Stimulated activated CD8-positive, alpha-beta memory T cell treated with anti-CD3 and anti-CD28 coated beads, Interleukin-12 subunit alpha, Interleukin-12 subunit beta, amount 100 ng/mL, for 4 hours (primary cell): ENCODE data around the gene TMEM8B.
"Not testable (repeated sequence)": the region's sequence is repeated elsewhere in the genome, so short reads cannot be mapped to it uniquely, and the experiment has no call there.

Experiments used
- DNase-seq: peaks from one replicate; pipeline ENCODE4 v3.0.0-alpha.2; 2020; ENCODE audit warnings: low read depth

Gene TMEM8B

DNA sequence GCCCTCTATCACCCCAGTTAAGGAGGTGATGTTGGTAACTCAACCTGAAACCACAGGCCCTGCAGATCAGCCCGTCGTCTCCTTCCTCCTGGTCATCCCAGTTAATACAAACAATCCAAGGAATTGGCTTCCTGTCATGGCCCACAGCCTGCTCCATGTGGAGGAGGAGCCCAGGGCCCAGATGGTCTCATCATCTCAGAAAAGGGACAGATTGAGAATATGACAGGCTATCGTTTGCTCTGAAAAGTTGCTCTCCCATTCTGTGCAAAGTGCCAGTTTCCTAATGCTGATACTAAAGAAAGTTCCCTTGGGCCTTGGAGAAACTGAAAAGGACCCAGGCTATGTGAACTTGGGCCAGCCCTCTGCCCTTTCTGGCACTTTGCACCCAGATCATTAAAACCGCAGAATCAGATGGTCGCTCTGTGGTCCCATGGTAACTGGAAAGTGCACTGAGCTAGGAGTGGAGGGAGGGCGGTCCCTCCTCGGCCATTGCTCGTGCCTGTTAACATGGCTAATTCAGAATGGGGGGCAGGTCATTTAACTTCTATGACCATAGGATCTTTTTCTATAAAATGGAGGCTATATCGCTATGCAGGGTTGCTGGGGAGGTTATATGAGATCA lies 79.6 kb downstream of the TMEM8B start:
- DNase-seq: no peak

DNA sequence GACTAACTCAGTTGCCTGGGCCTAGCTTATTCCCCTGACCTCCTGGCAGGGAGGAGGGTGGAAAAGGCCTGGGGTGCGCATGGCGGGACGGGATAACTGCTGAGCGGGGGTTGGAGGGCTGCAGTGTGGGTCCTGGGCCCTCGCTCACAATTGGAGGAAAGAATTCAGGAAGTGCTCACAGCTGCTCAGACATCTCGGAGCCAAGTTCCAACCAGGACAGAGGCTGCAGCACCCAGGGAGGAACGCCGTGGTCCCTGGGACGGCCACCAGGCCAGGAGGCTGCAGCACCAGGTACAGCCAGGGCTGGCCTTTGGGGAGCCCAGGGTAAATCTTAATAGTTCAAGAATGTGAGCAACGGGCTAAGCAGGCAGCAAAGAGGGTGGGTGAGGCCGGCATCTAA lies 80.2 kb downstream of the TMEM8B start, which contains the start of gene SPAAR:
TSS of gene SPAAR (plus strand) at position 217 of the 400 bp plus-strand sequence. CDS start 974 bp downstream, outside the sequence.
- no peak for DNase-seq

DNA sequence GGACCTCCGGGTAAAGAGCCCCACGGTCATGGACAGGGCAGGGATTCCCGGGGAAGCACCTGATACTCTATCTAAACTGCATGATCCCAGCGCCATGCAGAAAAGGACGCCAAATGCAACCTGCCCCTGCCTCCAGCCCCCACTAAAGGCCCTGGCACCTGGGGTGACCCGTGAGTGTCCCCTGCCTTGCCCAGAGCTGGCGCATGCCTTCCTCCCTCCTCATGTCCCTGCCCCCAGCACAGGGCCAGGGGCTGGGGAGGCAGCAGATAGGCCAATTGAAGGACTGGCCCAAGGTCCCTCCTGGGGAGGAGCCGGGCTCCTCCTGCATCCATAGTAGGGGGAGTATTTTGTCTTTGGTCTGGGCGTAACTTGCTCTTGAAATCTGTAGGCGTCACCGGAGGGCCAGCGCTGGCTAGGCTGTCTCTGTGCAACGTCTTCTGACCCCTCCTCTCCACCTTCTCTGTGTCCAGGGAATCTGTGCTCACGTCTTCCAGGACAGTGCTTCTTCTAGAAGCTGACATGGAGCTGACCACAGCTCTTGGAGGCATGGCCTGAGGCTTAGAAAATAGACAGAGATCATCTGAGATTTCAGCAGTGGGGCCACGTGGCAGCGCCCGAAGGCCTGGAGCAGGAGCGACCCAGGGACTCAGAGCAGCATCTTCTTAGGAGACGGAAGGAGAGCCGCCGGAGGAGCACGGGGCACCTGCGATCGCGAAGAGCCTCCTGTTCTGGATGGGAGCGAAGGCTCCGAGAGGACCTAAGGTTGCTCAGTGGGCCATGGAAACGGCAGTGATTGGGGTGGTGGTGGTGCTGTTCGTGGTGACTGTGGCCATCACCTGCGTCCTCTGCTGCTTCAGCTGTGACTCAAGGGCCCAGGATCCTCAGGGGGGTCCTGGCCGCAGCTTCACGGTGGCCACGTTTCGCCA lies 80.9 kb downstream of the TMEM8B start:
- no peak for DNase-seq

DNA sequence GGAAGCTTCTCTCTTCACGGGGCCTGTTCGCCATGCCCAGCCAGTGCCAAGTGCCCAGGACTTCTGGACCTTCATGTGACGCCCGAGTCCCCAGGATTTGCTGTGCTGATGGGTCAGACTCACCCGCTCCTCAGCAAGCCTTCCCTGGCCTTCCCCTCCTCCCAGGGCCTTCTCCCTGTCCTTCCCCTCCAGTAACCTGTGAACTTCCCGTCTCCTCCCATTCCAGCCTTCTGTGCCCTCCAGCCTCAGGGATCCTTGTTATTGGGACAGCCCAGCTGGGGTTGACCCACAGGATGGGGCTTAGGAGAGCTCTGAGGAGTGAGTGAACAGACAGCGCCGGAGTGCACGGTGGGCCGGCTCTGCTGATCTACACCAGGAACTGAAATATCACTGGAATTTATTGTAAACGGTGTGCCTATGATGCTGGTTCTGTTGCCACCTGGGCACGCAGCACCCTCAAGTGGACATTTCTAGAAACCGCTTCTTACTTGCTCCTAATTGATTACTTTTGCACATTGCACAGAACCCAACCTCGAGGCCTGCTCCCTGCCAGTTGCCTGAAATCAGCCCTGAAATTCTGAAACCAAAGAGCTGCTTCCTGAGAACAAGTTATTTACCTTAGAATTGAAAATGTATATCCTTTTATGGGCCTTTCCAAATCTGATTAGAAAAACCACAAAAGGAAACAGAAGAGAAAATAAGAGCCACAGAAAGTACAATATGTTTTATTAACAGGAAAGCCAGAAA lies 81.8 kb downstream of the TMEM8B start:
- DNase-seq: no peak

DNA sequence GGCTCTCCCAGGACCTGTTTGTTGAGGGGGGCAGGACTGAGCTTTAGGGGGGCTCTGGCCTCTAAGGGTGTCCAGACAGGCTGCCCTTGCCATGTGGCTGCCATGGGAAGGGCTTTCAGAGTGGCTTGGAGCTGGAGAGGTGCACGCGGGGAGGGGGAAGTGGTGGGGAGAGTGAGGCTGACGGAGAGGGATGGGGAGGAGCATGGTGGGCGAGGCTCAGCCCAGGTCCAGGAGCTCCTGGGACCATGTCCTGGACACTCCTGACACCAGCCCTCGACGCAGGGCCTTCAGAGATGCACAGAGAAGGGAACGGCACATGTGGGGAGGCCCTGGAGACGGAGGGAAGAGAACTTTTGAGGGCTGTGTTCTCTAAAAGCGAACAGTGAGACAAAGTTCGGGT lies 82.7 kb downstream of the TMEM8B start:
- DNase-seq: no peak

DNA sequence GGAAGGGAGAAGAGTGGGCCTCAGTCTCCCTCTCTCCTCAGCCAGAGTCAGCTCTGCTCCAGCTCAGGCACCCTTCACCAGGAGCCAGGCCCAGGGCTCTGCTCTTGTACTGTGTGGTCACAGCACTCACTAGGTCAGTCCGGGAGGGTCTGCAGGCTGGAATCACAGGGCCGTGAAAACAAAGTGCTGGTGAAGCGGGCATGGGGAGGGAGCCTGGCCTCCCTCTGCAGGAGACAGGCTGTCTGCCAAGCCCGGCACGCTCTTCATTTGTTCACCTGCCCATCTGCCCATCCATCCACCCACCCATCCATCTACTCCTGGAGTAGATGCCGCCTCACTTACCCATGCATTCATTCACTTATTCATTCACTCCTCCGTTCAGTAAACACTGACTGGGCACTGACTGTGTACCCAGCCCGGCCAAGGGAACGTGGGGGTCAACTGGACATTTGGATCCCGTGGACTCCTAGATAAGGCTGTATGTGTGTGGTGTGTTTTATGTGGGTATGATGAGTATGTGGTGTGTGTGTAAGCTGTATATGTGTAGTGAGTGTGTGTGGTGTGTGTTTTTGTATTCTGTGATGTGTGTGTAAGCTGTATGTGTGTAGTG lies 83.9 kb downstream of the TMEM8B start:
- DNase-seq: no peak

DNA sequence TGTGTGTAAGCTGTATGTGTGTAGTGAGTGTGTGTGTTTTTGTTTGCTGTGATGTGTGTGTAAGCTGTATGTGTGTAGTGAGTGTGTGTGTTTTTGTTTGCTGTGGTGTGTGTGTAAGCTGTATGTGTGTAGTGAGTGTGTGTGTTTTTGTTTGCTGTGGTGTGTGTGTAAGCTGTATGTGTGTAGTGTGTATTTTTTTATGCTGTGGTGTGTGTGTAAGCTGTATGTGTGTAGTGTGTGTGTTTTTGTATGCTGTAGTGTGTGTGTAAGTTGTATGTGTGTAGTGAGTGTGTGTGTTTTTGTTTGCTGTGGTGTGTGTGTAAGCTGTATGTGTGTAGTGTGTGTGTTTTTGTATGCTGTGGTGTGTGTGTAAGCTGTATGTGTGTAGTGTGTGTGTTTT lies 84.4 kb downstream of the TMEM8B start:
- DNase-seq: not testable (repeated sequence)

DNA sequence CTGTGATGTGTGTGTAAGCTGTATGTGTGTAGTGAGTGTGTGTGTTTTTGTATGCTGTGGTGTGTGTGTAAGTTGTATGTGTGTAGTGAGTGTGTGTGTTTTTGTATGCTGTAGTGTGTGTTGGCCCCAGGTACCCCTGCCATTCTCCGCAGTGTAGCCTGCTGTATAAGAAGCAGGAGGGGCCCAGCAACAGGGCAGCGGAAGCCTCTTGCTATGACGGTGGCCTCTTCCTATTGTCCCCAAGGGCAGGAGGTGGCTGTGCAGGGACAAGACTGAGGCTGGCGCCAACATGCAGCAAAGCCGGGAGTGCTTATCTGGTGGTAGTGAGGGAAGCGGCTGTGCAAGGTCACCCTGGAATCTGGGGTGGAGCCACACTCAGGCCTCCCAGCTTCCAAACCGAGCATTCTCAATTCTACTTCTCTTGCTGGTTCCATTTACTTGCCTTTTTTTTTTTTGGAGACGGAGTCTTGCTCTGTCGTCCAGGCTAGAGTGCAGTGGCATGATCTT lies 85.3 kb downstream of the TMEM8B start:
- no peak for DNase-seq
